HTERT RPE-1 (cell line): Measurements from ENCODE around the gene ARHGEF18.
"Not testable (repeated sequence)": the region's sequence is repeated elsewhere in the genome, so short reads cannot be mapped to it uniquely, and the experiment has no call there.

Experiments
- in situ Hi-C: fragments of 300-500 bp; cut with MboI; formaldehyde crosslinking; loops from 4 replicates; pipeline ENCODE4 v1.14.3; 2020; ENCODE audit warnings: low sequenced_read_pairs

ARHGEF18 gene

DNA sequence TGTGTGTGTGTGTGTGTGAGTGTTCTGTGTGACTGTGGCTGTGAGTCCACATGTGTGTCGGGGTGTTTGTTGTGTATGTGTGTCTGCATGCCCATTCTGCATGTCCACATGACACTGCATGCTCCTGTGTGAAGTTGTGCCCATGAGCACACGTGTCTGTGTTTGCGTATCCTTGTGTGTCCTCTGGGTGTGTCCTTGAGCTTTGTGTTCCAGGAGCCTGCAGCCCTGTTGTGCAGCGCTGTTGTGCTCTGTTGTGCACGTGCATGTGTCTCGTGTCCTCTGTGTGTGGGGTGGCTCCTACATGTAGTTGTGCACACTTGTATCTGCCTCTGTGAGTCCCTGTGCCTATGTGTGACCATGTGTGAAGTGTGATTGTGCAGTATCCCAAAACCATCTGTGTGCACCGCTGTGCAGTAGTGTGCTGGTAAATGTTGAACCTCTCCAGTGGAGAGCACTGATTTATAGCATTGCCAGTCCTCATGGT, 2.2 kb upstream of the ARHGEF18 start:
- in situ Hi-C loops = no loop called here

DNA sequence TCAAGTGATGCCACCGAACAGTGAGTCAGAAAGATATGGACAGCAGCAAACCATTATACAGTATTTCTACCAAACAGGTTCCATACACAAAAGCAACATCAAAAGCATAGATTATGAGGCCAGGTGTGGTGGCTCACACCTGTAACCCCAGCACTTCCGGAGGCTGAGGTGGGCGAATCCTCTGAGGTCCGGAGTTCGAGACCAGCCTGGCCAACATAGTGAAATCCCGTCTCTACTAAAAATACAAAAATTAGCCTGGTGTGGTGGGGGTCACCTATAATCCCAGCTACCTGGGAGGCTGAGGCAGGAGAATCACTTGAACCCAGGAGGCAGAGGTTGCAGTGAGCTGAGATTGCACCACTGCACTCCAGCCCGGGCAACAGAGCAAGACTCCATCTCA, 1.7 kb upstream of the ARHGEF18 start:
- in situ Hi-C loops = not testable (repeated sequence)

GRCh38 chr19:7349231-7349591, 474 bp downstream of the ARHGEF18 start:
- in situ Hi-C loops = no loop called here

DNA sequence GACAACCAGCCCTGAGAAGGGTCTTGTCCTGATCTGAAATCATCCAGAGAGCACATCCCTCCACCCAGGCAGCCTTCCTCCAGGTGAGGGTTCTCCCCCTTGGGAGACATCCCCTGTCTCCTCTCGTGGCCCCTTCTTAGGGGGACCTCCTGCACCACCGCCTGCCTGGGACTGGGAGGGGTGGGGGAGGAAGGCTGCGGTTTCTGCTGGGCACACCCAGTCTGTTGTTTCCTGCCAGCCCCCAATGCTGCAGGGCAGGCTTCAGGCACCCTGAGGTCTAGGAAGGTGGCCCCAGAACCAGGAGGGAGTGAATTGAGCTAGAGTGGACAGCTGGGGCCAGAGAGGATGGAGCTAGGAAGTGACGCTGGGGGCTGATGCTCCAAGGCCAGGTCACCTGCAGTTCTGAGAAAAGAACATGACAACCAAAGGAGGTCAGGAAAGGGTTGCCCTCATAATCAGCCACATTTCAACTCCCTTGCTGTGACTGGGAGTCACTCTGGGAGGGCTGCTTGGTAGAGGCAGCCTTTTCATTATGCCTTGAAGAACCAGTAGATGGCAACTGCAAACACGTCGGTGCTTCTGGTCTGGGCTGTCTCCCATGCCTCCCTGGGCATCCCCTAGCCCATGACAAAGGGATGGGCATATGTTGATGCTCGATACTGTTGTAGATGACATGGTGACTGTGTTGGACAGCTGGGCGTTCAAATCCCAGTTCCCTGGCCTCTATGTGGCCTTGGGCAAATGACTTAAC, 1.4 kb downstream of the ARHGEF18 start:
- in situ Hi-C loops = no loop called here

DNA sequence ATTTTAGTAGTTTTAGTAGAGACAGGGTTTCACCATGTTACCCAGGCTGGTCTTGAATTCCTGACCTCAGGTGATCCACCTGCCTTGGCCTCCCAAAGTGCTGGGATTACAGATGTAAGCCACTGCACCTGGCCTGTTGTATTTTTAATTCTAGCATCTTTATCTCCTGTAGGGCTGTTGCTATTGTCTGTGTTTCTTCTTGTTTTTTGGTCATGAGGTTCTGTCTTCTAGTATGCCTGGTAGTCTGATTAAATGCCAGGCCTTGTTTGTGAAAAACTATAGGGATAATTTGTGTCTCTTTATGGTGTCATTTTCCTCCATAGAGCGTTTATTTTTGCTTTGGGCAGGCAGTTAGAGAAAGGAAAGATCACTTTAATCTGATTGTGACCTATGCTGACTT, 3.1 kb downstream of the ARHGEF18 start:
- in situ Hi-C loops = no loop called here

DNA sequence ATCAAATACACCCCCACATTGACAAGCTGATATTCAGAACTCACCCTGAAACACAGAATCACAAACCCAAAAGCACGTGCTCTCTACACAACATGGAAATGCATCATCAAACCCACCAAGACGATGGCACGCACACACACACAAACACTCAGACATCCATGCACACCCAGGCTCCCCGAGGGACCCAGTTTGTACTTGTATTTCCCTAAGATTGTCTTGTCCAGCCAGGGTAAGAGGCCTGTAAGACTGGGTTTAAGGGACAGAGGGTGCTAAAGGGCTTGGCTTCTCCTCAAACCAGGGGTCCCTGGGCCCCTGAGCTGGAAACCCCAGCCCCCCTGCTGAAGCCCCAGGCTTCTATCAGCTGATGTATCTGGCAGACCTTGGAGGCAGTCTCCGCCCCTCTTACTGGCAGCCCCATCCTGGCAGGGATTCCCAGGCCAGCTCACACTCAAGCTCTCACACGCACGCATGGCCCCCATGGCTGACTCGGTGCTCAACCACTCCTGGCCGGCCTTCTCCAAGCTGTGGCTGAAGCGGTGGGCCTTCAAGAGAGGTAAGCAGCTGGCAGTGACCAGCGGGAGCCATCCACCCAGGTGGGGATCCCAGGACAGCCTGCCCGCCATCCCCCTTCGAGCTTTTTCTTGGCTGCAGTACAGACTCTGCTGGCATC, 6.5 kb downstream of the ARHGEF18 start:
- in situ Hi-C loops = no loop called here

- in situ Hi-C loops = no loop called here
Observed at GRCh38 chr19:7355871-7356270, 7.1 kb downstream of the ARHGEF18 start.

- in situ Hi-C loops = no loop called here
Observed at GRCh38 chr19:7356899-7357627, 8.3 kb downstream of the ARHGEF18 start.

- in situ Hi-C loops = no loop called here
Observed at GRCh38 chr19:7358102-7358597, 9.4 kb downstream of the ARHGEF18 start.

- in situ Hi-C loops = no loop called here
Observed at GRCh38 chr19:7360393-7360984, 11.8 kb downstream of the ARHGEF18 start.

DNA sequence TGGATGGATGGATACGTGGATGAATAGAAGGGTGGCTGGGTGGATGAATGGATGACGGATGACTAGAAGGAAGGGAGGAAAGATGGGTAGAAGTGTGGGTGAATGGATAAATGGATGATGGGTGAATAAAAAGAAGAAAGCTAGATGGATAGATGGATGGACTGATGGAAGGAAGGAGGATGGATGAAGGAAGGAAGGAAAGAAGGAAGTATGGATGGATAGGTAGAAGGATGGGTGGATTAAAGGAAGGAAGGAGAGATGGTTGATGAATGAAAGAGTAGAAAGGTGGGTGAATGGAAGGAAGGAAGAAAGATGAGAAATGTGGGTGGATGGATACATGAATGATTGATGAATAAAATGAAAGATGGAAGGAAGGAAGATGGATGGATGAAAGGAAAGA, 14.5 kb downstream of the ARHGEF18 start:
- in situ Hi-C loops = no loop called here

DNA sequence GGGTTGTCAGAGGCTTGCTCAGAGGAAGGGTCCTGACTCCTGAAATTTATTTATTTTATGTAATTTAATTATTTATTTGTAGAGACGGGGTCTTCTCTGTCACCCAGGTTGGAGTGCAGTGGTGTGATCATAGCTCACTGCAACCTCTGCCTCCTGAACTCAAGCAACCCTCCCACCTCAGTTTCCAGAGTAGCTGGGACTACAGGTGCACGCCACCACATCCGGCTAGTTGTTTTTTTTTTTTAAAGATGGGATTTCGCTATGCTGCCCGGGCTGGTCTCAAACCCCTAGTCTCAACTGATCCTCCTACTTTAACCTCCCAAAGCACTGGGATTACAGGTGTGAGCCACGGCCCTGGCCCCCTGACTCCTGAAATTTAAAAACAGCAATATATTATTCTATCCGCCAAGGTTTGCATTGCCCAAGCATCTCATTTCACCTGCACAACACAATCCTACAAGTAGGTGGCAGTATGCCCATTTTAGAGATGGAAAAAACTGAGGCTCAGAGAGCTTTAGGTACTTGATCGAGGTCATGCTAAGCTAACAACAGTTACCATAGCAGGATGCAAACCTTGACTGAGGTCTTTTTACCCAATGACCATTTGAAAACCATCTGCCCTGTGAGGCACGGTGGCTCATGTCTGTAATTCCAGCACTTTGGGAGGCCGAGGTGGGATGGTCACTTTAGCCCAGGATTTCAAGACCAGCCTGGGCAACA, 18.1 kb downstream of the ARHGEF18 start:
- in situ Hi-C loops = no loop called here

DNA sequence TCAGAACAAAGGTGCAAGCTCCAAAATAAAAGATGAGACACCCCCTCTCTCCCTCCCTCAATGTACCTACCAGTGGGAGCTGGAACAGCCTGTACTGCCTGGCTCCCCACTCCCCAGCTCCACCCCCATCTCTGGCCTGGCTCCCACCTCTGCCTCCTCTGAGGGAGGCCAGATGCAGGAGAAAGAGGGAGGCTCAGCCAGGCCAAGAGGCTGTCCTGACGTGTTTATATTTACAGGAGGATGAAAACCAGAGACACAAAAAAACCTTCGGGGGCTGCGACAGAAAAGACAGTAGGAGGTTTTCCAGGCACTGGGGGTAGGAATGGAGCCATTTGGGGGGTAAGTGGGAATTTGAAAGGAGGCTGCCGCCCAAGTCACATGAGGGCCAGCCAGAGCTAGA, 19.7 kb downstream of the ARHGEF18 start:
- in situ Hi-C loops = no loop called here

- in situ Hi-C loops = not testable (repeated sequence)
Observed at GRCh38 chr19:7368866-7369265, 20.1 kb downstream of the ARHGEF18 start.

DNA sequence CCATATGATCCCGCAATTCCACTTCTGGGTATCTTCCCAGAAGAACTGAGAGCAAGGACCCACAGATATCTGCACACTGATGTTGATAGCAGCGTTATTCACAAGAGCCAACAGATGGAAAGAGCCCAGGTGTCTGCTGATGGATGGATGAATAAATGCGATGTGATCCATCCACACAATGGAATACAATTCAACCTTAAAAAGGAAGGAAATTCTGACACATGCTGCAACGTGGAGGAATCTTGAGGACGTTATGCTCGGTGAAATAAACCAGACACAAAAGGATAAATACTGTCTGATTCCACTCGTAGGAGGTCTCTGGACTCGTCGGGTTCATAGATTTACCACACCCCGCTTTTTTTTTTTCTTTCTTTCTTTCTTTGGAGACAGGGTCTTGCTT, 21.8 kb downstream of the ARHGEF18 start:
- in situ Hi-C loops = no loop called here

DNA sequence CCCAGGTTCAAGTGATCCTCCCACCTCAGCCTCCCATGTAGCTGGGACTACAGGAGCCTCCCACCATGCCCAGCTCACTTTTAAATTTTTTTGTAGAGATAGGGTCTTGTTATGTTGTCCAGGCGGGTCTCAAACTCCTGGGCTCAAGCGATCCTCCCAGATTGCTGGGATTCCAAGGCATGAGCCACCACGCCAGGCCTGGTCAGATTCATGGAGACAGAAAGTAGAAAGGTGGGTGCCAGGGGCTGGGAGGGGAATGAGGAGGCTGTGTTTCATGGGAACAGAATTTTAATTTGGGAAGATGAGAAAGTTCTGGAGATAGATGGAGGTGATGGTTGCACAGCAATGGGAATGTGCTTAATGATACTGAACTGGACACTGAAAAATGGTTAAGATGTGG, 22.3 kb downstream of the ARHGEF18 start:
- in situ Hi-C loops = no loop called here

DNA sequence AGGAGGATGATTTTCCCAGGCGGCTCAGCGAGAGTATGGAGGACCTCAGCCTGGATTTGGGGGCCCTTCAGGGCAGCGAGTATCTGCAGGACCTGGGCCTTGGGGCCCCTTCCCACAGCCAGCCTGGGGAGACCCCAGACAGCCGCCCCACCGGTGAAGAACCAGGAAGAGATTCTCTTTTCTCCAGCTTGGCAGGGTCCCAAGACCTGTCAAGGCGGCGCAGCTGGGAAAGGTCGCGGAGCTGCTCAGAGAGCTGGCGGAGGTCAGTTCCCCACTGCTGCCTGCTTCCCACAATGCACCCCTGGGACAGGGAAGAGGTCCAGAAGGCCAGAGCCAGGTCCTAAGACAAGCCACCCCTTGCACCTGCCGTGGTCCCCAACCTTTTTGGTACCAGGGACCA, 24.1 kb downstream of the ARHGEF18 start:
- in situ Hi-C loops = no loop called here

GRCh38 chr19:7373862-7374261, 25.1 kb downstream of the ARHGEF18 start:
- in situ Hi-C loops = no loop called here

DNA sequence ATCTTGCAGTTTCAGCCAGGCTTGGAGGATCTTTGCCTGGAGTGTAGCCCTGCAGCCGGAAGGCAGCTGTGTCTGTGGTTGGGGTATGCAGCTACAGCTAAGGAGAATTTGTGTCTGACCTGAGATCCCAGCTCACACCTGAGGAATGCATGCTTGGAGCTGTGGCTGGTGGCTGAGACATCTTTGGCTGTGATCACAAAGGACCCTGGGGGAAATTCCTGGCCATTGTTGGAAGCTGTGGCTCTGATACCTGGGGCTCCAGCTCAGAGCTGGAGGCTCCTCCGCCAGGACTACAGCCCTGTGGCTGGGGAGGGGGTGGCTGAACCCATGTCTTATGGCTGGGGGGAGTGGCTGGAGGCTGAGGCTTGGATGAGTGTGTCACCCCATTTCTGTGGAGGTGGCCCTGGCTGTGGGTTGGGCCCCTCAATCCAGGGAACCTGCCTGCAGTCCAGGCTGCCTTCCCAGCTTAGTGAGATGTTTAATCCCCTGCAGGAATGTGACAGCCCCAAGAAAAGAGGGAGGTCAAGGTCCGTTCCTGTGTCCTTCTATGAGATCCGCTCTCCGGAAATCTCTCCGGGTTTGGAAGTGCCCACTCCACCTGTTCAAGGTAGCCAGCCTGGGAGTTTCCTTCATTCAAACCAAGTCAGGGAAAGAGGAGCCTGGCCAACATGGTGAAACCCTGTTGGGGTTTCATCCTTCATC, 27.6 kb downstream of the ARHGEF18 start:
- in situ Hi-C loops = no loop called here

DNA sequence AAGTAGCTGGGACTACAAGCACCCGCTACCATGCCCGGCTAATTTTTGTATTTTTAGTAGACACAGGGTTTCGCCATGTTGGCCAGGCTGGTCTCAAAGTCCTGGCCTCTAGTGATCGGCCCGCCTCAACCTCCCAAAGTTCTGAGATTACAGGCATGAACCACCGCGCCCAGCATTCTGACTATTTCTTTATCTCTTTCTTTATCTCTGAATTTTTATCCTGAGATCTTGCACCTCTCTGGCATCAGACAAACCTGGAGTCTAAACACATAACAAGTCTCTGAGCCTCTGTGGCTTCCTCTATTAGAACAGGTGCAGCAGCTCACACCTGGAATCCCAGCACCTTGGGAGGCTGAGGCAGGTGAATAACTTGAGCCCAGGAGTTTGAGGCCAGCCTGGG, 28.5 kb downstream of the ARHGEF18 start:
- in situ Hi-C loops = no loop called here
